Measurements from ENCODE around the gene SLC19A1.
"Not testable (repeated sequence)": the region's sequence is repeated elsewhere in the genome, so short reads cannot be mapped to it uniquely, and the experiment has no call there.

The SLC19A1 gene

DNA sequence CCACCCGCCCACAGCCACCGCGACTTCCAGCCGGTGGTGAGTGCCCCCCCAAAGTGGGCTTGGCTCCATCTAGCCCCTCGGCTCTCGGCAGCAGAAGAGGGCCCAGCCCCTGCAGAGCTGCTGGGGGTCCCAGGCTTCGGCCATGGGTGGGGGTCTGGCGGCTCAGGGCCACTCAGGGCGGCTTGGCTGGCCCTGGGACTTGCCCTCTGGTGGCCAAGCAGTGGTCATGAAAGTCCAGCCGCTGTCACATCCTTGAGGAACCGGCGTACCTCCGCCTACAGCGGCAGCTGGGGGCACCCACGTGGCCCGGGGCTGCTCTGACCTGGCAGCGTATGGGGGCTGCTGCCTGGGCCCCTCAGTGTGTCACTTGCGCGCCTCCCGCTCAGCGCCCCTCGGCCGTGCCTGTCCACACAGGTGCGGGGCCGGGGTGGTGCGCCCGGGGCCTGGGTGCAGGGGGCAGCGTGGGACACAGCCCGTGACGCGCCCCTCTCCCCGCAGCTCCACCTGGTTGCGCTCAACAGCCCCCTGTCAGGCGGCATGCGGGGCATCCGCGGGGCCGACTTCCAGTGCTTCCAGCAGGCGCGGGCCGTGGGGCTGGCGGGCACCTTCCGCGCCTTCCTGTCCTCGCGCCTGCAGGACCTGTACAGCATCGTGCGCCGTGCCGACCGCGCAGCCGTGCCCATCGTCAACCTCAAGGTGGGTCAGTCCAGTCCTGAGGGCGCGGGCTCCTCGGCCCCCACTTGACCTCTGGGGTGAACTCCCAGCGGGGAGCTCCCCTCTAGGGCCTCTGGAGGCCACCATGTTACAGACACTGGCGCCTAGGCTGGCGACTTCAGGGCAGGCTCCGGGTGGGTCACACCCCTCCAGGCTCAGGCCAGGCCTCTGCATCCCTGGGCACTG is 32.4 kb downstream of the SLC19A1 start:
- in situ Hi-C loops (cut with MboI; ENCODE audit: low sequenced_read_pairs), result no loop called here

- in situ Hi-C loops (cut with MboI; ENCODE audit: low sequenced_read_pairs), result no loop called here
Observed at GRCh38 chr21:45508607-45509565, 33.4 kb downstream of the SLC19A1 start.

DNA sequence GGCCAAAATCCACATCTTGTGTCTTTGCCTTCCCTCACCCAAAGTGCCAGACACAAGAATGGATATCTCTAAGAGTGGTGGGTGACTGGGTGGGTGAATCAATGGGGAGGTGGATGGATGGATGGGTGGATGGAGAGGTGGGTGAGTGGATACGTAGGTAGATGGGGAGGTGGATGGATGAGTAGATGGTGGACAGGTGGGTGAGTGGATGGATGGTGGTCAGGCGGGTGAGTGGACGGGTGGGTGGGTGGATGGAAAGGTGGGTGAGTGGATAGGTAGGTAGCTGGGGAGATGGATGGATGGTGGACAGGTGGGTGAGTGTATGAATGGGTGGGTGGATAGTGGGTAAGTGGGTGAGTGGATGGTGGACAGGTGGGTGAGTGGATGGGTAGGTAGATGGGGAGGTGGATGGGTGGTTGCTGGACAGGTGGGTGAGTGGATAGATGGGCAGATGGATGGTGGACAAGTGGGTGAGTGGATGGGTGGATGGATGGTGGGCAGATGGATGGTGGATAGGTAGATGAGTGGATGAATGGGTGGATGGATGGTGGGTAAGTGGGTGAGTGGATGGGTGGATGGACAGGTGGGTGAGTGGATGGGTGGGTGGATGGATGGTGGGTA is 34.2 kb downstream of the SLC19A1 start:
- in situ Hi-C loops (cut with MboI; ENCODE audit: low sequenced_read_pairs), result no loop called here

DNA sequence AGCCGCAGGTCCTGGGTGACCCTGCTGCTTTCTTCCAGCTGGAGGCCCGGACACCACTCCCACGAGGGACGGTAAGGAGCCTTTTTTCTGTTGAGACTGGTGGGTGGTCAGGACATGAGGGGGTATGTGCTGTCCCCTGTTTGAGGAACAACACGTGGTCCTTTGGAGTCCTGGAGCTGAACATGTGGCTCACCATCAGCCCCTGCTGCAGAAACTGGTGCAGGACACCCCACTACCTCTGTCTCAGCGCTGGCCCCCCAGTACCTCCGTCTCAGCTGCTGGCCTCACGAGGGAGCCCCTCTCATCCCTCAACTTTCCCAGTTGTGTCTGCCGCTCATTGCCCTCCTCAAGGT is 34.7 kb downstream of the SLC19A1 start:
- in situ Hi-C loops (cut with MboI; ENCODE audit: low sequenced_read_pairs), result no loop called here

DNA sequence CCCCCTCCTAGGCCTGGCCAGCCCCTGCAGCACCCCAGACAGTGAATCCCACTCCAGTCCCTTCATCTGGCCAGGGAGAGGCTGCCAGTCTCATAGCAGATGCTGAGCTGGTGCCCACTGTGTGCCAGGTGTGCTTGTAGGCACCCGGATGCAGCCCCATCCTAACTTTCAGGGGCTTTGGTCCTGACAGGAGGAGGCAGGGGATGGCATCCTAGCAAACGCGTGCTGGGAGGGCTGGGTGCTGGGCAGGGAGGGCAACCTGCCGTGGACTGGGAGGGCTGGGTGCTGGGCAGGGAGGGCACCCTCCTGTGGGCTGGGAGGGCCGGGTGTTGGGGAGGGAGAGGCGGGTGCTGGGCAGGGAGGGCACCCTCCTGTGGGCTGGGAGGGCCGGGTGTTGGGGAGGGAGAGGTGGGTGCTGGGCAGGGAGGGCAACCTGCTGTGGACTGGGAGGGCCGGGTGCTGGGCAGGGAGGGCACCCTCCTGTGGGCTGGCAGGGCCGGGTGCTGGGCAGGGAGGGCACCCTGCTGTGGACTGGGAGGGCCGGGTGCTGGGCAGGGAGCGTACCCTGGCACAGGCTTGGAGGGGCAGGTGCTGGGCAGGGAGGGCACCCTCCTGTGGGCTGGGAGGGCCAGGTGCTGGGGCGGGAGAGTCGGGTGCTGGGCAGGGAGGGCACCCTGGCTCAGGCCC is 35.3 kb downstream of the SLC19A1 start:
- in situ Hi-C loops (cut with MboI; ENCODE audit: low sequenced_read_pairs), result no loop called here

GRCh38 chr21:45506241-45506817 is 35.9 kb downstream of the SLC19A1 start:
- in situ Hi-C loops (cut with MboI; ENCODE audit: low sequenced_read_pairs), result no loop called here

DNA sequence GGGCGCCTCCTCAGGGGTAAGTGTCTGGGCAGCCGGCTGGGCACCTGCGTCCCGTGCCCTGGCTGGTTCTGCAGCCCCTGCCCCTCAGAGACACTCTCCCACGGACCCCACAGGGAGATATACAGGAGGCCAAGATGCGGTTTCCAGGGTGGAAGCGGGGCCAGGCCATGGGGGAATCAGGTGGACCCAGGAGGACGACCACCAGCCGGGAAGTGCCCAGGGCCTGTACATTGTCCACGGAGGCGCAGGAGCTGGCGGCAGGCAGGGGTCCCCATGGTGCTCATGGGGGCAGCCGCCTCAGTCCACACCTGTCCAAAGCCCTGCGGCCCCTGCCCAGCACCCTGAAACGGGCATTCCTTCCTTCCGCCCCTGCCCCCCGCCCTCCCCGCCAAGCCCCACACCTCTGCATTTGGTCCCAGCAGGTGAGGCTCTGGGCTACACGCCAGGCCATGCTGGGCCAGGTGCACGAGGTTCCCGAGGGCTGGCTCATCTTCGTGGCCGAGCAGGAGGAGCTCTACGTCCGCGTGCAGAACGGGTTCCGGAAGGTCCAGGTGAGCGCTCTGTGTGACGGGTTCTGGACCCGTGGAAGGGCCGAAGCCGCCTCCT is 36.7 kb downstream of the SLC19A1 start:
- in situ Hi-C loops (cut with MboI; ENCODE audit: low sequenced_read_pairs), result no loop called here

GRCh38 chr21:45504516-45505415 is 37.5 kb downstream of the SLC19A1 start:
- in situ Hi-C loops (cut with MboI; ENCODE audit: low sequenced_read_pairs), result no loop called here

DNA sequence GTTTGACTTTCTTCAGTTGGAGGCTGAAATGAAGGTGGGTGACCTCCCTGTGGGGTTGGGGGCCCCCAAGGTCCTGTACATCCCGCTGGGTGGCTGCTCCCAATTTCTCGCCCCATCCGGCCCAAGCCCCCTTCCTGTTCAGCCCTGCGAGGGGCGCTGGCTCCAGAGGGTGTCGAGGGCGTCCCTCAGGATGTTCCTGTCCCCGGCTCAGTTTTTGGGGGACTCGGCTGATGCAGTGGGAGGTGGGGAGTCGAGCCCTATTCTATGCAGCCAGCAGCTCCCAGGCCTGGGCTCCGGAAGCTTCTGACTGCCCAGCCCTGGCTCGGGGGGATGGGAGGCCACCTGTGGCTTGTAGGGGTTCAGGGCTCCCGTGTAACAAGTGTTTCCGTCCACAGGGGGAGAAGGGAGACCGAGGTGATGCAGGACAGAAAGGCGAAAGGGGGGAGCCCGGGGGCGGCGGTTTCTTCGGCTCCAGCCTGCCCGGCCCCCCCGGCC is 38.2 kb downstream of the SLC19A1 start:
- in situ Hi-C loops (cut with MboI; ENCODE audit: low sequenced_read_pairs), result no loop called here

- in situ Hi-C loops (cut with MboI; ENCODE audit: low sequenced_read_pairs), result not testable (repeated sequence)
Observed at GRCh38 chr21:45503226-45503625, 39.0 kb downstream of the SLC19A1 start.

DNA sequence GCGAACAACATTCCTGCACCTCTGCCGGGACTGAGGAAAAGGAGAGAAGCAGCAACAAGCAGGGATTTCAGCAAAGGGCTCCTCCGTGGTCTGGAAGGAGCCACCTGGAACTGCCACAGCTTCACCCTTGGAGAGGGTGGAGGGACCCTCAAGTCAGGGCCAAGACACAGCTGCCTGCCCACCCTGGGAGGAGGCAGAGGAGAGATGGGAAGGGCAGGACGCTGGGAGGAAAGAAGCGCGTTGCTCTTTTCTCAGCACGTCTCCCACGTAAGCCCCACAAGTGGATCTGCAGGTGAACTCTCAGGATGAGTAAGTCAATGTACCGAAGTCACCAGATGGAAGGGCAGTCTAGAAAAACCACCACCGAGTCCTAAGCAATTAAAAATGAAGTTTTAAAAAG is 39.6 kb downstream of the SLC19A1 start:
- in situ Hi-C loops (cut with MboI; ENCODE audit: low sequenced_read_pairs), result no loop called here

GRCh38 chr21:45502006-45502345 is 40.3 kb downstream of the SLC19A1 start:
- in situ Hi-C loops (cut with MboI; ENCODE audit: low sequenced_read_pairs), result no loop called here

GRCh38 chr21:45501081-45502005 is 40.9 kb downstream of the SLC19A1 start:
- in situ Hi-C loops (cut with MboI; ENCODE audit: low sequenced_read_pairs), result not testable (repeated sequence)

- in situ Hi-C loops (cut with MboI; ENCODE audit: low sequenced_read_pairs), result no loop called here
Observed at GRCh38 chr21:45499970-45500577, 42.2 kb downstream of the SLC19A1 start.

DNA sequence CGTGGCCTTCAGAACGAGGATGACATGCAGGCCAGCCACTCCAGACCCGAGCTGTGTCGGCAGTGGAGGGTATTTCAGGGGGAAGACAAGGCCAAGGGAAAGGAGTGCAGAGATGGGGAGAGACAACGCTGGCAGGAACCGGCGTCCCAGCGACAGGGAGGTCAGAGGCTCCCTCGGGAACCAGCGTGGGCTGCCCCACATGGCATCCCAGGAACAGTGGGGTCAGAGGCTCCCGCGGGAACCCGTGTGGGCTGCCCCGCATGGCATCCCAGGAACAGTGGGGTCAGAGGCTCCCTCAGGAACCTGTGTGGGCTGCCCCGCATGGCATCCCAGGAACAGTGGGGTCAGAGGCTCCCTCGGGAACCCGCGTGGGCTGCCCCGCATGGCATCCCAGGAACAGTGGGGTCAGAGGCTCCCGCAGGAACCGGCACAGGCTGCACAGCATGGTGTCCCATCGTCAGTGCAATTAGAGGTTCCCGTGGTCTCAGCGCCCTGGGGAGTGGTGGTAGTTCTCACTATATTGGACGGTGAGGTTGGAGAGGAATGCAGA is 43.0 kb downstream of the SLC19A1 start:
- in situ Hi-C loops (cut with MboI; ENCODE audit: low sequenced_read_pairs), result no loop called here

DNA sequence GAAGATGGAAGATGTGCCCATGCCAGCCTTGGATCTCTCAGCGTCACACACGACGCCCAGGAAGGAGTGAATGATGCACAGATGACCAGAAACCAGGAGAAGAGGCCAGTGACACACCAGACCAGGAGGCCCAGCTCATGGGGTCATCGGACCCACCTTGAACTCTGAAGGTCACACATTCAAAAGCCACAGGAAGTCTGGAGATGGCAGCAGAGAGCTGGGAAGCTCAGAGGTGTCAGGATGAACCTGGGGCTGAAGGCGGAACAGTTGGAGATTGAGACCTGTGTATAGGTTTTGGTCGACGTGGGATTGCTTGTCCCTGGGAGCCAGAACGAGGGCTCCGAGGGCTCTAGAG is 43.6 kb downstream of the SLC19A1 start:
- in situ Hi-C loops (cut with MboI; ENCODE audit: low sequenced_read_pairs), result no loop called here
